ENCODE data around the gene MAGI2. TPM values are rescaled to one million over a fixed set of nuclear protein-coding genes. Genes with fewer than 3 reads are reported as not detected.

MAGI2 gene
- 0.49 and 0.56 TPM in 2 replicates for total RNA-seq (2014; rRNA removed; shearing (Covaris generic); ENCODE audit: low replicate concordance)

GRCh38 chr7:79453558-79454360 lies at the start of gene MAGI2:
Gene MAGI2, minus strand, starts transcription at chr7:79453667. Its CDS starts 347 bp downstream, at chr7:79453320.
- peak; percentile 64 for DNase-seq
- H3K4me3 ChIP-seq, result peak within 1 kb of the TSS; percentile 70
- no peaks in the 10 kb centered on the region for H3K36me3 ChIP-seq
- no peaks in the 10 kb centered on the region for H3K9me3 ChIP-seq
- H3K27me3 ChIP-seq, result no peaks in the 10 kb centered on the region

GRCh38 chr7:79502151-79502550 lies 48.7 kb upstream of the MAGI2 start:
- Histone ChIP-seq H3K4me3 (no peak overlapping the region), H3K36me3 (no peaks in the 10 kb centered on the region), H3K27me3 (no peaks in the 10 kb centered on the region), H3K9me3 (no peaks in the 10 kb centered on the region)
- no peak for DNase-seq

GRCh38 chr7:79500759-79501158 lies 47.3 kb upstream of the MAGI2 start:
- Histone ChIP-seq H3K27me3 (no peaks in the 10 kb centered on the region), H3K36me3 (no peaks in the 10 kb centered on the region), H3K9me3 (no peaks in the 10 kb centered on the region), H3K4me3 (no peak overlapping the region)
- no peak for DNase-seq

- Histone ChIP-seq H3K27me3 (no peaks in the 10 kb centered on the region), H3K4me3 (no peak overlapping the region), H3K36me3 (no peaks in the 10 kb centered on the region), H3K9me3 (no peaks in the 10 kb centered on the region)
- no peak for DNase-seq
Measured at GRCh38 chr7:79497728-79498127, 44.3 kb upstream of the MAGI2 start.

- Histone ChIP-seq H3K4me3 (no peak overlapping the region), H3K9me3 (no peaks in the 10 kb centered on the region), H3K36me3 (no peaks in the 10 kb centered on the region), H3K27me3 (no peaks in the 10 kb centered on the region)
- no peak for DNase-seq
Measured at GRCh38 chr7:79495544-79496272, 42.2 kb upstream of the MAGI2 start.

GRCh38 chr7:79494046-79494445 lies 40.6 kb upstream of the MAGI2 start:
- DNase-seq, result no peak
- Histone ChIP-seq H3K9me3 (no peaks in the 10 kb centered on the region), H3K36me3 (no peaks in the 10 kb centered on the region), H3K27me3 (no peaks in the 10 kb centered on the region), H3K4me3 (no peak overlapping the region)

GRCh38 chr7:79489371-79489770 lies 35.9 kb upstream of the MAGI2 start:
- H3K36me3 ChIP-seq, result no peaks in the 10 kb centered on the region
- H3K4me3 ChIP-seq, result no peak overlapping the region
- DNase-seq, result no peak
- H3K9me3 ChIP-seq, result no peaks in the 10 kb centered on the region
- no peaks in the 10 kb centered on the region for H3K27me3 ChIP-seq

- no peaks in the 10 kb centered on the region for H3K36me3 ChIP-seq
- DNase-seq, result no peak
Measured at GRCh38 chr7:79478386-79478785, 24.9 kb upstream of the MAGI2 start.

GRCh38 chr7:79475455-79475854 lies 22.0 kb upstream of the MAGI2 start:
- Histone ChIP-seq H3K9me3 (no peaks in the 10 kb centered on the region), H3K36me3 (no peaks in the 10 kb centered on the region), H3K4me3 (no peak overlapping the region), H3K27me3 (no peaks in the 10 kb centered on the region)
- DNase-seq, result no peak

More at GRCh38 chr7:79478386-79478785, 24.9 kb upstream of the MAGI2 start:
- no peaks in the 10 kb centered on the region for H3K9me3 ChIP-seq
- H3K4me3 ChIP-seq, result no peak overlapping the region
- H3K27me3 ChIP-seq, result no peaks in the 10 kb centered on the region

GRCh38 chr7:79471699-79472098 lies 18.2 kb upstream of the MAGI2 start:
- Histone ChIP-seq H3K9me3 (no peaks in the 10 kb centered on the region), H3K36me3 (no peaks in the 10 kb centered on the region), H3K4me3 (no peak overlapping the region), H3K27me3 (no peaks in the 10 kb centered on the region)
- no peak for DNase-seq

GRCh38 chr7:79471283-79471682 lies 17.8 kb upstream of the MAGI2 start:
- H3K9me3 ChIP-seq, result no peaks in the 10 kb centered on the region
- no peak for DNase-seq

GRCh38 chr7:79465551-79465950 lies 12.1 kb upstream of the MAGI2 start:
- Histone ChIP-seq H3K9me3 (no peaks in the 10 kb centered on the region), H3K27me3 (no peaks in the 10 kb centered on the region), H3K36me3 (no peaks in the 10 kb centered on the region), H3K4me3 (no peak overlapping the region)
- DNase-seq, result no peak

More at GRCh38 chr7:79471283-79471682, 17.8 kb upstream of the MAGI2 start:
- Histone ChIP-seq H3K27me3 (no peaks in the 10 kb centered on the region), H3K36me3 (no peaks in the 10 kb centered on the region), H3K4me3 (no peak overlapping the region)

- DNase-seq, result no peak
- Histone ChIP-seq H3K36me3 (no peaks in the 10 kb centered on the region), H3K4me3 (no peak overlapping the region), H3K27me3 (no peaks in the 10 kb centered on the region), H3K9me3 (no peaks in the 10 kb centered on the region)
Measured at GRCh38 chr7:79464051-79464450, 10.6 kb upstream of the MAGI2 start.

GRCh38 chr7:79462390-79462789 lies 8.9 kb upstream of the MAGI2 start:
- H3K9me3 ChIP-seq, result no peaks in the 10 kb centered on the region
- no peaks in the 10 kb centered on the region for H3K27me3 ChIP-seq
- no peaks in the 10 kb centered on the region for H3K36me3 ChIP-seq
- DNase-seq, result no peak
- no peak overlapping the region for H3K4me3 ChIP-seq

- DNase-seq, result no peak
- Histone ChIP-seq H3K36me3 (no peaks in the 10 kb centered on the region), H3K27me3 (no peaks in the 10 kb centered on the region), H3K9me3 (no peaks in the 10 kb centered on the region), H3K4me3 (no peak overlapping the region)
Measured at GRCh38 chr7:79461660-79462059, 8.2 kb upstream of the MAGI2 start.

- no peaks in the 10 kb centered on the region for H3K27me3 ChIP-seq
- no peak overlapping the region for H3K4me3 ChIP-seq
- no peaks in the 10 kb centered on the region for H3K36me3 ChIP-seq
- no peak for DNase-seq
- H3K9me3 ChIP-seq, result no peaks in the 10 kb centered on the region
Measured at GRCh38 chr7:79459381-79459780, 5.9 kb upstream of the MAGI2 start.

- Histone ChIP-seq H3K9me3 (no peaks in the 10 kb centered on the region), H3K4me3 (no peak overlapping the region), H3K27me3 (no peaks in the 10 kb centered on the region), H3K36me3 (no peaks in the 10 kb centered on the region)
- DNase-seq, result no peak
Measured at GRCh38 chr7:79458796-79459195, 5.3 kb upstream of the MAGI2 start.
